Measurements from ENCODE around the gene DECR2.
"Not testable (repeated sequence)": the region's sequence is repeated elsewhere in the genome, so short reads cannot be mapped to it uniquely, and the experiment has no call there.

DECR2 gene, protein sequence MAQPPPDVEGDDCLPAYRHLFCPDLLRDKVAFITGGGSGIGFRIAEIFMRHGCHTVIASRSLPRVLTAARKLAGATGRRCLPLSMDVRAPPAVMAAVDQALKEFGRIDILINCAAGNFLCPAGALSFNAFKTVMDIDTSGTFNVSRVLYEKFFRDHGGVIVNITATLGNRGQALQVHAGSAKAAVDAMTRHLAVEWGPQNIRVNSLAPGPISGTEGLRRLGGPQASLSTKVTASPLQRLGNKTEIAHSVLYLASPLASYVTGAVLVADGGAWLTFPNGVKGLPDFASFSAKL

DNA sequence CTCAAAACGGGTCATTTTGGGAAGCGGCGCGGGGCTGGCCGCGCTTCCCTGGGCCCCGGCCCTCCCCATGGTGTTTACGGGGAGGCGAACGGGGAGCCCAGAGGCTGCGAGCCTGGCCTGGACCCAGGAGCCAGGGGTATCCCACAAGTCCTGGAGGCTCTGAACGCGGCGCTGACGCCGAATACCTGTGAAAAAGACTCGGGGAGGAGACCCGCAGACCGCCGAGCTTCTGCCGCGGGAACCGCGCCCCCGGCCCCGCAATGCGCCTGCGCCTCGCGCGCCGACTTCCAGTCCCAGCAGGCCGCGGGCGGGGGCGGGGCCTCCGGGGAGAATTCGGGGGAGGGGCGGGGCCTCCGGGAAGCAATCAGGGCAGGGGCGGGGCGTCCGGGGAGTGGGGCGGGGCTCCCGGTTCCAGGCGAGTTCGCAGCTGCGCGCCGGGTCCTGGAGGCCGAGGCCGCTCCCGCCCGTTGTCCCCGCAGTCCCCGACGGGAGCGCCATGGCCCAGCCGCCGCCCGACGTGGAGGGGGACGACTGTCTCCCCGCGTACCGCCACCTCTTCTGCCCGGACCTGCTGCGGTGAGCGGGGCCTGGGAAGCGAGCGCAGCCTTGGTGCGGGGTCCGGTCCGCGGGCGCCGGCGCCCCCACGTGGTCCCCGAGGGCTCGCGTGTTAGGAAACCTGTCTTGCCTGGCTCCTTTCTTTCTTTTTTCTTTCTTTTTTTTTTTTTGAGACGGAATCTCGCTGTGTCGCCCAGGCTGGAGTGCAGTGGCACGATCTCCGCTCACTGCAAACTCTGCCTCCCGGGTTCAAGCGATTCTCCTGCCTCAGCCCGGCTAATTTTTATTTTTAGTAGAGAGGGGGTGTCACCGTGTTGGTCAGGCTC is at the start of gene DECR2:
DECR2 (plus strand) TSS at position 418 of the 881 bp plus-strand sequence; CDS start at position 497, 79 bp downstream.
- intact Hi-C loops (cut with DNase I): no loop called here

GRCh38 chr16:352547-353403 is 48.9 kb upstream of the DECR2 start, which contains the start of gene AXIN1:
TSS of gene AXIN1 (minus strand) at chr16:352723. CDS start at chr16:347025, 5,698 bp downstream.
- DNase-seq: peak; percentile 82 to 99 (median 90)
- intact Hi-C loops (cut with DNase I): loop anchor here (5.0 kb wide), 1 partner anchor 125 kb away; the partner anchor contains the start of gene LUC7L

More for the DNA sequence above, at the start of gene DECR2:
- peak; percentile 90 to 99 (median 95) for DNase-seq

- intact Hi-C loops (cut with DNase I): loop anchor here (5.0 kb wide), 1 partner anchor 126 kb away; the partner anchor contains the start of gene LUC7L
- DNase-seq: peak in 1 of 10 donors; percentile 79
Measured at GRCh38 chr16:353404-354290, 48.0 kb upstream of the DECR2 start.

- DNase-seq: peak in 1 of 10 donors; percentile 79
- intact Hi-C loops (cut with DNase I): loop anchor here (5.0 kb wide), 1 partner anchor 127 kb away; the partner anchor contains the start of gene LUC7L
Measured at GRCh38 chr16:354291-354881, 47.3 kb upstream of the DECR2 start.

- intact Hi-C loops (cut with DNase I): loop anchor here (5.0 kb wide), 1 partner anchor 128 kb away; the partner anchor contains the start of gene LUC7L
- no peak for DNase-seq
Measured at GRCh38 chr16:354971-355461, 46.7 kb upstream of the DECR2 start.

GRCh38 chr16:356741-357140 is 44.9 kb upstream of the DECR2 start:
- intact Hi-C loops (cut with DNase I): no loop called here
- no peak for DNase-seq

GRCh38 chr16:359067-359763 is 42.5 kb upstream of the DECR2 start:
- intact Hi-C loops (cut with DNase I): no loop called here
- DNase-seq: no peak

GRCh38 chr16:359871-360697 is 41.6 kb upstream of the DECR2 start:
- intact Hi-C loops (cut with DNase I): no loop called here

GRCh38 chr16:360698-361336 is 40.9 kb upstream of the DECR2 start:
- no peak for DNase-seq
- intact Hi-C loops (cut with DNase I): no loop called here

More at GRCh38 chr16:359871-360697, 41.6 kb upstream of the DECR2 start:
- DNase-seq: no peak

DNA sequence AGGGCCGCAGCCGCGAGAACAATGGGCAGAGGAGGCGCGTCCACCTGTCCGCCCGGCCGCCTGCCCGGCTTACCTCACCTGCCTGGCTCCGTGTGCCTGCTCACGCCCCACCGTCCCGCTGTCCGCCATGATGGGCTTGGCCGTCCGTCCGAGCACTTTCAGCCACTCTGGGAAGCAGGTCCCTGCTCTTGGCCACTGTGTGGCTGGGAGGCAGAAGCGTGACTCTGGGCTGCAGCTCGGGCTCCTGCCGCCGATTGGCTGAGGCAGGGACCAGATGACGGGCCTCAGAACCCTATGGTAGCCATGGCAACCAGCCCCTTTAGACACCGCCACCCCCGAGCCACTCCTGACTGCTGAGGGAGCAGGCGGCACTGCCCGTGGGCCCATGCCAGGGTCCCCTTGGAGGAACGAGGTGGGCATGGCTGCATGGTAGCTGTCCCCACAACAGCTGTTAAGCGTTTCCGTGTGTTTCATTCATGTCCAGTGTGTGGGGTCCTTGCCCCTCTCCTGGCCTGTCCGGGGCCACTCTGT is 40.3 kb upstream of the DECR2 start:
- intact Hi-C loops (cut with DNase I): no loop called here
- DNase-seq: peak in 8 of 10 donors; percentile 55 to 96 (median 80)

DNA sequence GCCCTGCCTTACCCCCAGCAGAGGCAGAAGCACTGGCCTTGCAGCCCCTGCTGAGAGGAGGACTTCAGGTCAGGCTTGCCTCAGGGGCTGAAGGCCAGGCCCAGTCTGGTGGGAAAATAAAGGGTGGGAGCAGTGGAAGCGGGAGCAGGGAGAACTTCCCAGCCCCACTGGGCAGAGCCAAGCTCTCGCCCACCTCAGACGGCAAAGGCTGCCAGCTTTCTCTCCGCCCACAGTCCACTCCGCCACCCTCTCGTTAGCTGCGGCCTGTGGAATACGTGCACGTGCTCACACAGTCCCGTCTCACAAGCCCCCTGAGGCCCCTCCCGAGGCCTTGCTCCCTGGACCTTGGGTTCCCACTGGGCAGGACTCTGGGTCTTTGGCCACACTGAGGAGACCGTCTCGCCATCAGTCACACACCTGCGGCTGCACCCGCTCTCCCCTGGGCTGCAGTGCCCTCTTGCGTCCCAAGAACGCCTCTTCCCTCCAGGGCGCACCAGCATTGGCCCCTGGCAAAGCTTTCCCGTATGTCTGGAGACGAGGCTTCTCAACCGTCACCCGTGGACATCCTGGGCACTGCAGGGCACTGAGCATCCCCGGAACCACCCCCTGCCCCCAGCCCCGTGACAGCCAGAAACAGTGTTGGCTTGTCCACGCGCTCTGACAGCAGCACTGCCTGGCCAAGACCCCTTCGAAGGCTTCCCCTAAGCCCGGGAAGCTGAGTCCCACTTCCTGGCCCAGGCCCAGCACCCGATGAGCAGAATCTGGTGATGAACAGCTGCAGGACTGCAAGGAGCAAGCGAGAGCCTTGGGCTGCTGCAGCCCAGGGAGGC is 39.6 kb upstream of the DECR2 start:
- peak; percentile 45 to 97 (median 78) for DNase-seq
- intact Hi-C loops (cut with DNase I): no loop called here

GRCh38 chr16:362702-362999 is 39.0 kb upstream of the DECR2 start:
- DNase-seq; intact Hi-C loops (cut with DNase I): not testable (repeated sequence)

- DNase-seq: peak in 1 of 10 donors; percentile 80
- intact Hi-C loops (cut with DNase I): no loop called here
Measured at GRCh38 chr16:363110-363765, 38.4 kb upstream of the DECR2 start.

- intact Hi-C loops (cut with DNase I): no loop called here
- DNase-seq: peak in 1 of 10 donors; percentile 76
Measured at GRCh38 chr16:363766-364490, 37.8 kb upstream of the DECR2 start.

All from posterior cingulate gyrus (tissue), 11 donors.